Activated CD8-positive, alpha-beta memory T cell treated with anti-CD3 and anti-CD28 coated beads, Interleukin-2, amount 50 U/mL, for 4 hours (primary cell): ENCODE data around the gene CHCHD5.

Experiments
- DNase-seq: peaks from one replicate; pipeline ENCODE4 v3.0.0-alpha.2; 2020

CHCHD5 gene

GRCh38 chr2:112626604-112627059, 42.2 kb downstream of the CHCHD5 start:
- DNase-seq = peak; percentile 64

GRCh38 chr2:112627060-112628040, 42.9 kb downstream of the CHCHD5 start:
- DNase-seq = no peak

- no peak for DNase-seq
Observed at GRCh38 chr2:112629224-112629623, 44.8 kb downstream of the CHCHD5 start.

GRCh38 chr2:112629823-112630222, 45.4 kb downstream of the CHCHD5 start:
- no peak for DNase-seq

- no peak for DNase-seq
Observed at GRCh38 chr2:112630268-112630667, 45.9 kb downstream of the CHCHD5 start.

- DNase-seq = no peak
Observed at GRCh38 chr2:112633708-112634107, 49.3 kb downstream of the CHCHD5 start.

GRCh38 chr2:112634153-112634873, 49.9 kb downstream of the CHCHD5 start:
- DNase-seq = peak; percentile 23

GRCh38 chr2:112634874-112635157, 50.4 kb downstream of the CHCHD5 start:
- no peak for DNase-seq

GRCh38 chr2:112636605-112637288, 52.3 kb downstream of the CHCHD5 start:
- DNase-seq = peak; percentile 44

- no peak for DNase-seq
Observed at GRCh38 chr2:112637289-112637660, 52.9 kb downstream of the CHCHD5 start.
